ENCODE measurements around the gene BGLAP. TPM values are rescaled to one million over a fixed set of nuclear protein-coding genes. Genes with fewer than 3 reads are reported as not detected.

The BGLAP gene
- total and polyA plus RNA-seq, 2 of the 13 experiments (the other 11 are each of a cell fraction or from before 2014, with no cell fraction given) = 0.62 to 1.6 TPM

DNA sequence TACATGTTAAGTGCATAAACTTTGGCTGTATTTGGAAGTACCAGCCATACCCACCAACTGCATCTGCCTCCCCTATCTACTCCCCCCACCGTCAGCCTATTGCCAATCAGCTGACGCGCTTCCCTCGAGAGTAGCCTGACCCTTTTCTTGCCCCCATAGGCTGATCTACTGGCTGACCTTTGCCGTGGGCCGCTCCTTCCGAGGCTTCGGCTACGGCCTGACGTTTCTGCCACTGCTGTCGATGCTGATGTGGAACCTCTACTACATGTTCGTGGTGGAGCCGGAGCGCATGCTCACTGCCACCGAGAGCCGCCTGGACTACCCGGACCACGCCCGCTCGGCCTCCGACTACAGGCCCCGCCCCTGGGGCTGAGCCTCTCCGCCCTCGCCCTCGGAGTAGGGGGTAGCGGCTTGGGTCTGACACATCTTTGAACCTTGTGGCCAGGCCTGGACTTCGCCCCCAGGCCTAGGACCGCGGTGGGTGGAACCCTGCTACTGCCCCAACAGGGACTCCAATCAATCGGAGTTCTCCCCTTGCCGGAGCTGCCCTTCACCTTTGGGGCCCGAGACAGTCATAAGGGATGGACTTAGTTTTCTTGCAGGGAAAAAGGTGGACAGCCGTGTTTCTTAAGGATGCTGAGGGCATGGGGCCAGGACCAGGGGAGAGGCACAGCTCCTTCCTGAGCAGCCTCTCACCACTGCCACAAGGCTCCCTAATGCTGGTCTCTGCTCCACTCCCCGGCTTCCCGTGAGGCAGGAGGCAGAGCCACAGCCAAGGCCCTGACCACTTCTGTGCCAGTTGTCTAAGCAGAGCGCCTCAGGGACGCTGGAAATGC is 49.5 kb downstream of the BGLAP start (continued):
- TF ChIP-seq ZBTB2 (CRISPR knock-in tag; IDR thresholded peaks at IDR 0.05; ENCODE audit: low read depth) (peak; percentile 44; the same call in 1 of the 2 replicates), ZGPAT (CRISPR knock-in tag; IDR thresholded peaks at IDR 0.05) (peak; percentile 94), ZNF512B (CRISPR knock-in tag; IDR thresholded peaks at IDR 0.05; ENCODE audit: borderline replicate concordance) (no peak), ZNF883 (CRISPR knock-in tag; IDR thresholded peaks at IDR 0.05; ENCODE audit: not compliant biosample characterization) (peak; percentile 84), CHD2 (IDR thresholded peaks at IDR 0.05; ENCODE audit: low read depth, low read length) (peak; percentile 29), EP300 (IDR thresholded peaks at IDR 0.05; ENCODE audit: low read depth in 2 of 2, low read length in 2 of 2) (no peak; a peak in 1 of 4 replicates), EP300 (CRISPR knock-in tag; IDR thresholded peaks at IDR 0.05; ENCODE audit: borderline replicate concordance) (no peak), FOXO4 (CRISPR knock-in tag; conservative IDR thresholded peaks at IDR 0.05) (no peak), ZNF549 (CRISPR knock-in tag; IDR thresholded peaks at IDR 0.05) (no peak), TCF12 (IDR thresholded peaks at IDR 0.05) (no peak), TCF12 (CRISPR knock-in tag; IDR thresholded peaks at IDR 0.05) (no peak), TMF1 (CRISPR knock-in tag; IDR thresholded peaks at IDR 0.05; ENCODE audit: low read depth) (no peak), ZBTB37 (CRISPR knock-in tag; IDR thresholded peaks at IDR 0.05) (no peak), SRSF4 (IDR thresholded peaks at IDR 0.05; ENCODE audit: low read depth, low read length, poor library complexity, severe bottlenecking) (no peak), ZNF558 (CRISPR knock-in tag; IDR thresholded peaks at IDR 0.05; ENCODE audit: borderline replicate concordance) (no peak), HIVEP1 (CRISPR knock-in tag; IDR thresholded peaks at IDR 0.05) (peak; percentile 67; the same call in 1 of the 2 replicates)
- TF ChIP-seq, protein P1, sequence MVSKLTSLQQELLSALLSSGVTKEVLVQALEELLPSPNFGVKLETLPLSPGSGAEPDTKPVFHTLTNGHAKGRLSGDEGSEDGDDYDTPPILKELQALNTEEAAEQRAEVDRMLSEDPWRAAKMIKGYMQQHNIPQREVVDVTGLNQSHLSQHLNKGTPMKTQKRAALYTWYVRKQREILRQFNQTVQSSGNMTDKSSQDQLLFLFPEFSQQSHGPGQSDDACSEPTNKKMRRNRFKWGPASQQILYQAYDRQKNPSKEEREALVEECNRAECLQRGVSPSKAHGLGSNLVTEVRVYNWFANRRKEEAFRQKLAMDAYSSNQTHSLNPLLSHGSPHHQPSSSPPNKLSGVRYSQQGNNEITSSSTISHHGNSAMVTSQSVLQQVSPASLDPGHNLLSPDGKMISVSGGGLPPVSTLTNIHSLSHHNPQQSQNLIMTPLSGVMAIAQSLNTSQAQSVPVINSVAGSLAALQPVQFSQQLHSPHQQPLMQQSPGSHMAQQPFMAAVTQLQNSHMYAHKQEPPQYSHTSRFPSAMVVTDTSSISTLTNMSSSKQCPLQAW (CRISPR knock-in tag; IDR thresholded peaks at IDR 0.05) = peak; percentile 84

Measured in HepG2 (cell line).